ENCODE measurements around the gene LYST. TPM values are rescaled to one million over a fixed set of nuclear protein-coding genes. Genes with fewer than 3 reads are reported as not detected.
A peak's percentile ranks its signal among the peaks of the same experiment; 100 is the strongest.
"Not testable (repeated sequence)": the region's sequence is repeated elsewhere in the genome, so short reads cannot be mapped to it uniquely, and the experiment has no call there.

Gene LYST
- total RNA-seq, 1 donor from 2014 or later: 106 TPM

DNA sequence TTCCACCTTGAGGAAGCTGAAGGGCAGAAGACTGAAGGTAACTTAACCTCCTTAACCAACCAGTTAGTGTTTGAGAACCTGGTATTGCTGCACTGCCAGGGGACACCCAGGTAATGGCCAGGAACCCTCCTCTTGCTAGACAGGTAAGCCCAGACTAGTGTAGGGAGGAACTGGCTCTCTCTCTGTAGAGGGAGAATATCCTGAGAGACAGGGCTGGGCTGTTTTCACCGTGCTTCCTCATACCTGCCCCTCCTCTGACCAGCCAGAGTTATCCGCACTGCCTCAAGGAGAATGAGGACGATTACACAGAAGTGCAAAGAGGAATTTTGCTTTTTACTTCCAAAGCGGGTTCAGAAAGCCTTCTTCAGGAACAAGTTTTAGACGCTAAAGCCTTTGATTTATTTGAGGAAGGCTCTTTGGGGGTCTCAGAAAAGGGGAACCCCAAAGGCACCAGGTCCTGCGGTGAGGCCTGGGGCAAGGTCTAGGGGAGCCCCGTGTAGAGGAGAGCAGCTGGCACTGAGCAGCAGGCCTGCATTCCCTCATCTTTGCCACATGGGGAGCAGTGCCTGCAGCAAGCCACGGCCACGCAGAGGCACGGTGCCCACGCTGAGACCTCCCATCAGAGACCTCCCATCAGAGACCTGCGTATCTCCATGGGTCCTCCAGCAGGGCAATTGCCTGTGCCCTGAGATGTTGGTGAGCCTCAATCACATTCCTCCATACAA lies 230.6 kb downstream of the LYST start:
- Mint-ChIP-seq H3K36me3 (ENCODE audit: low read depth) (peaks cover 8% of the 10 kb centered on the region), H3K27me3 (peaks cover 5% of the 10 kb centered on the region), H3K9me3 (no peaks in the 10 kb centered on the region), H3K27ac (no peak overlapping the region), H3K4me3 (no peak overlapping the region), H3K4me1 (peaks cover 35% of the 10 kb centered on the region)
- intact Hi-C loops (cut with micrococcal nuclease): no loop called here
- no peak for DNase-seq

DNA sequence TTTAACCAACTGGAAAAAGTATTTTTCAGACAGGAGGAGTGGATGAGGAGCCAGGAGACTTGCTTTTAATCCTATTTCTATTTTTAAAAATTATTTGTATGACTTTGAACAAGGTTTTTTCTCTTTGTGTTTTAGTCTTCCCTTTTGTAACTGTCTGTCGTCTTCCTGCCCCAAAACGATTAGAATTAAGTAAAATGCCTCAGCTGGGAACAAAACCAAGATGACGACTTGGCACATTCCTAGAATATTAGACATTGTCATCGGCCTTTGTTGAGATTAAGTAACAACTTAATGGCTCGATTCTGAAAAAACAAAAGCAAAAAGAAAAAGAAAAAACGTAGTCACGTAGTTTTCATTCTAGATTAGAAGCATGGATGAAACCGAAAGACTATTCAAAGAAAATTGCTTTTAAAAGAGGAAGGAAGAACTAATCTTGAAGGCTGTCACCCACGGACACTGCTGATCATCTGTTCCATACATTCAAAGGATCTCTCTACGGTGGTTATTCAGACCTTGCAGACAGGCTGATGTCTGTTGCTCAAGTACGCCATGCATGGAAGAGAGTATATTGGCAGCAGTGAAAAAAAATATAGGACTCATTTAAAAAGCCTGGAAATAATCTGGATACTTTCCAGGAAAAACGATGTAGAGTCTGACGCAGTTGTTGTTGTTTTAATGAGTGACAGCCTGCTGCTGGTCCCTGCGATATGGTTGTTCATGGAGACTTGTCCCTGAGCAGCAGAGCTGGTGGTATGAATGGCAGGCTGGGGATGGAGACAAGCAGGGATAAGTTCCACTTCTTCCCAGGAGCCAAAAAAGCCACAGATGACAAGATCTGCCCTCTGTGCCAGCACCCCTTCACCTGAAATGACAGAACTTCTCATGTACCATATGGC lies 234.0 kb downstream of the LYST start:
- peak overlapping the region; percentile 81 for H3K27ac Mint-ChIP-seq
- H3K9me3 Mint-ChIP-seq: no peaks in the 10 kb centered on the region
- peaks cover 3% of the 10 kb centered on the region for H3K27me3 Mint-ChIP-seq
- H3K4me3 Mint-ChIP-seq: peak overlapping the region; percentile 72
- intact Hi-C loops (cut with micrococcal nuclease): loop anchor here (1.0 kb wide), 1 partner anchor 10 kb away; no protein-coding TSS in a partner anchor
- no peak for DNase-seq
- peaks cover 6% of the 10 kb centered on the region for H3K36me3 Mint-ChIP-seq (ENCODE audit: low read depth)
- H3K4me1 Mint-ChIP-seq: peaks cover 18% of the 10 kb centered on the region

DNA sequence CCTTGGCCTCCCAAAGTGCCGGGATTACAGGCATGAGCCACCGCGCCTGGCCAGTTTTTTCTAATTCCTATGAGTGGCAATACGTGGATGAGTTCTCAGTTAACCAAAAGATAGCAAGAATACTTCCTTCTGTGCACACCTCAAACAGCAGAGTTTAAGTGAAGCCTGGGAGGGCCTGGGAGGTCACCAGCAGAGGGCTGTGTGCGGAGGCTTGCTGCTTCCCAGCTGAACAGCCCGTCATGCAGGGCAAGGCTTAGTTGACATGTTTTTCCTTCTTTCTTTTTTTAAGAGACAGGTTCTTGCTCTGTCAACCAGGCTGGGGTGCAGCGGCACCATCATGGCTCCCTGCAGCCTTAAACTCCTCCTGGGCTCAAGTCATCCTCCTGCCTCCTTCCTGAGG lies 234.9 kb downstream of the LYST start:
- peaks cover 19% of the 10 kb centered on the region for H3K4me1 Mint-ChIP-seq
- no peaks in the 10 kb centered on the region for H3K9me3 Mint-ChIP-seq
- H3K27ac Mint-ChIP-seq: no peak overlapping the region
- peaks cover 6% of the 10 kb centered on the region for H3K36me3 Mint-ChIP-seq (ENCODE audit: low read depth)
- no peak for DNase-seq
- H3K4me3 Mint-ChIP-seq: no peak overlapping the region
- H3K27me3 Mint-ChIP-seq: peaks cover 3% of the 10 kb centered on the region
- intact Hi-C loops (cut with micrococcal nuclease): loop anchor here (1.0 kb wide), 1 partner anchor 10 kb away; no protein-coding TSS in a partner anchor

DNA sequence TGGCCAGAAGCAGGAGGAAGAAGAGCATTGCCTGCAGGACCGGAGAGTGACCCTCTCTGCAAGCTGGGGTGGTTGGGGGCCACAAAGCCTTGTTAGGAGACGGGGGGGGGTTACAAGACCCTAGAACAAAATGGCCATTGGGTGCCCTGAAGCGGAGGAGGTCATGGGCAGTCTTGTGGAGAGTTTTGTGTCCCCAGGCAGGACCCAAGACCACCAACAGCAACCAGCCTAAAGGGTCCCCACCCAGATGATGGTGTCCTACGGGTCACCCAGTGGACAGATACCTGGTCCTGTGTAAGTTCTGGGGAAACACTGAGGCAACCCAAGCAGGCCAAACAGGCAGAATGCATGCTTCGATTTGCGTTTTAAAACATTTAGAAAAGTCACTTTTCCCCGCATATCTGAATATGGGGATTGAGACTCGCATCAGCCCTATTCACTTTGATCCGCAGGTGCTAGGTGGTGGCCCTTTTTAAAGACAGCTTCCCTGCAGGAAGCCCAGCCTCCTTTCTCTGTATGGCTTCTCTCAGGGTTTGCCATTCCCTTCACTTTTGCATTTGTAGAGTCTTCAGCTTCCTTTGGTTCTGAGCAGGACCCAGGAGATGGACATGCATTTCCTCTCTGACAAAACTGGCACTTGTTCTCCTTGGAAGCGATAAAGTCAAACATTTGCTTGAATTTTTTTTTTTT lies 238.2 kb downstream of the LYST start:
- peaks cover 8% of the 10 kb centered on the region for H3K36me3 Mint-ChIP-seq (ENCODE audit: low read depth)
- H3K27me3 Mint-ChIP-seq: peaks cover 10% of the 10 kb centered on the region
- no peaks in the 10 kb centered on the region for H3K9me3 Mint-ChIP-seq
- H3K27ac Mint-ChIP-seq: peak overlapping the region; percentile 17
- H3K4me1 Mint-ChIP-seq: peaks cover 31% of the 10 kb centered on the region
- intact Hi-C loops (cut with micrococcal nuclease): no loop called here
- no peak for DNase-seq
- no peak overlapping the region for H3K4me3 Mint-ChIP-seq

DNA sequence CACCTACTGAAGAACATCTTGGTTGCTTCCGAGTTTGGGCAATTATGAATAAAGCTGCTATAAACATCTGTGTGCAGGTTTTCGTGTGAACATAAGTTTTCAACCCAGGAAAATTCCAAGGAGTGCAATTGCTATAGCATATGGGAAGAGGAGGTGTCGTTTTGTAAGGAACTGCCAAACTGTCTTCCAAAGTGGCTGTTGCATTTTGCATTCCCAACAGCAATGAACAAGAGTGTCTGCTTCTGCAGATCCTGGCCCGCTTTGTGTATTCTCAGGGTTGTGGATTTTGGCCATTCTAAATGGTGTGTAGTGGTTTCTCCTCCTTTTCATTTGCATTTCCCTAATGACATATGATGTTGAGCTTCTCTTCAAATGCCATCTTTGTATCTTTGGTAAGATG lies 240.9 kb downstream of the LYST start:
- Mint-ChIP-seq H3K9me3 (no peaks in the 10 kb centered on the region), H3K27ac (no peak overlapping the region)
- no peak for DNase-seq

DNA sequence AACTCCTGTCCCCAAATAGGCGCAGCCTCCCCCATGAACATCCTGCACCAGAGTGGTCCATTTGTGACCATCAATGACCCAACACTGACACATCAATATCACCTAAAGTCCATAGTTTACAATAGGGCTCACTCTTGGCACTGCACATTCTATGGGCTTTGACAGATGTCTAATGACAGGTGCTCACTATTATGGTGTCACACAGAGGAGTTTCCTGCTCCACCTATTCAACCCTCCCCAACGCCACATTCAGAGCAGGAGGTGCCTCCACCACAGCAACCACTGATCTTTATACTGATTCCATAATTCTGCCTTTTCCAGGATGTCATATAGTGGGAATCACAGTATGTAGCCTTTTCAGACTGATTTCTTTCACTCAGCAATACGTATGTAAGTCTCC lies 241.4 kb downstream of the LYST start:
- intact Hi-C loops (cut with micrococcal nuclease): no loop called here
- Mint-ChIP-seq H3K4me1 (peaks cover 21% of the 10 kb centered on the region), H3K27me3 (peaks cover 14% of the 10 kb centered on the region), H3K4me3 (no peak overlapping the region), H3K27ac (no peak overlapping the region), H3K36me3 (ENCODE audit: low read depth) (peaks cover 4% of the 10 kb centered on the region), H3K9me3 (no peaks in the 10 kb centered on the region)
- DNase-seq: no peak

More for the DNA sequence above, 240.9 kb downstream of the LYST start:
- H3K4me1 Mint-ChIP-seq: peaks cover 21% of the 10 kb centered on the region
- H3K27me3 Mint-ChIP-seq: peaks cover 14% of the 10 kb centered on the region
- H3K4me3 Mint-ChIP-seq: no peak overlapping the region
- intact Hi-C loops (cut with micrococcal nuclease): no loop called here
- peaks cover 4% of the 10 kb centered on the region for H3K36me3 Mint-ChIP-seq (ENCODE audit: low read depth)

DNA sequence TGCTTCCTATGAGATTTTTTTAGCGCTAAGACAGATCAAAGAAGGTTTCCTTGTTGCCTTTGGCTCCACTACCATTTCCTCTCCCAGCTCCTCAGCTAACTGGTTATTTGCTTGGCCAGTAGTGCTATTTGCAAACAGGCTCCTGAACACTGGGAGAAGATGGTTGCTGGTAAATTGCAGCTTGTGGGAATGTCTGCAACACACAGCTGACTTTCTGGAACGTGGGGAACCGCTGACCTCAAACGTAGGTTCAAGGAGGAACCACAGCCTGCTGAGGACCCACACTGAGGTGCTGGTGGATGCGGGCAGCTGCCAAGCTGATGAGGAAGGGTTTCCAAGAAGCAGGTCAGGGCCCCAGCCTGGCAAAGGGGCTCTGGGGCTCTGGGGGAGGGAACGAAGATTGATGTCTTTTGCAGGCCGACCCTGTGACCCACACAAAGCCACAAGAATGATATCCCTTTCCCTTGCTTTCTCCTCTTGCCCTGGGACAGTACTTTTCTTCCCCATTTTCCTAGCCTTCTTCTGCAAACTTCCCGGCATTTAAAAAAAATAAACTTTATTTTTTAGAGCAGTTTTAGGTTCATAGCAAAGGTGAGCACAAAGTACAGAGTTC lies 241.9 kb downstream of the LYST start:
- Mint-ChIP-seq H3K36me3 (ENCODE audit: low read depth) (peaks cover 4% of the 10 kb centered on the region), H3K27me3 (peaks cover 14% of the 10 kb centered on the region), H3K4me3 (no peak overlapping the region), H3K4me1 (peaks cover 21% of the 10 kb centered on the region), H3K27ac (no peak overlapping the region), H3K9me3 (no peaks in the 10 kb centered on the region)
- no peak for DNase-seq
- intact Hi-C loops (cut with micrococcal nuclease): no loop called here

DNA sequence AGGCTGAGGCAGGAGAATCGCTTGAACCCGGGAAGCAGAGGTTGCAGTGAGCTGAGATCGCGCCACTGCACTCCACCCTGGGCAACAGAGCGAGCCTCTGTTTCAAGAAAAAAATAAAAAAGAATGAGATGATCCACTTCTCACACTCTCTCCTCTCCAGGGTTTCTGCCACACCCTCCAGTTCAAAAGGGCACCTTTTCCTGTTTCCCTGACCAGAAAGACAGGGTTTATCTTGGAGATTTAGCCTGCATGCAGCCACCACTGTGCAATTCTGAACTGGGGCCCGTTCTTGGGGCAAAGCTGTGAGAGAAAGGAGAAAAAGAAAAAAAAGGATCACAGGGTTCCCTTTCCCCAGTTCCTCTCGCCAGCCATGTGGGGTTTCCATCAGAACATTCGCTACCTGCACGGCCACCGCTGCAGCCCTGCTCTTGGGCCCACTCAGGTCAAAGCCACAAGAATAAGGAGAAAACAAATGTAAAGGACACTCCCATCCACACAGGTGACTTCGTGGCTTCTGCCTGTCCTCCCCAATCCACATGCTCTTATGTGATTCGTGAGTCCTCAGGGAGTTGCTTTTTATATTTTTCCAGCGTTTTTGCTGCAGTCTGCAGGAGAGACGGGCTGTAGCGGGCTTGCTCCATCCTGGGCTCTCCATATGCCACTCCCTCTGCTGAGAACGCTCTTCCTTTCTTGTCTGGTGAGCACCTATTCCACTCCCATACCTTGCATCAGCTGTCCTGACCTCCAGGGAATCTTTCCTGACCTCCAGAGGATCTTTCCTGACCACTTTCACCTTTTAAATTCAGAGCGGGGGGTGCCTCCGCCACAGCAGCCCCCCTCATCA lies 243.5 kb downstream of the LYST start:
- peaks cover 21% of the 10 kb centered on the region for H3K4me1 Mint-ChIP-seq
- peaks cover 2% of the 10 kb centered on the region for H3K36me3 Mint-ChIP-seq (ENCODE audit: low read depth)
- H3K9me3 Mint-ChIP-seq: no peaks in the 10 kb centered on the region
- no peak overlapping the region for H3K4me3 Mint-ChIP-seq
- intact Hi-C loops (cut with micrococcal nuclease): no loop called here
- no peak for DNase-seq
- H3K27ac Mint-ChIP-seq: no peak overlapping the region
- peaks cover 15% of the 10 kb centered on the region for H3K27me3 Mint-ChIP-seq

DNA sequence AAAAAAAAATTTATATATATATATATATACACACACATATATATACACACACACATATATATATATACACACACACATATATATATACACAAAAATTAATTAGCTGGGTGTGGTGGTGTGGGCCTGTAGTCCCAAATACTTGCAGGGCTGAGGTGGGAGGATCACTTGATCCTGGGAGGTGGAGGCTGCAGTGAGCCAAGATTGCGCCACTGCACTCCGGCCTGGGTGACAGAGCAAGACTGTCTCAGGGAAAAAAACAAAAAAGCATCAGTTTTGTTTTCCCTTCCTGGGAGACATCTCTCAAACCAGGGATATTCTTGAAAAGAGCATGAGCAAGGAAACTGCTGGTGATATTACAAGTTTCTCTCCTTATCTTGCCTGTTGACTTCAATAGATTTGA lies 247.6 kb downstream of the LYST start:
- H3K27ac Mint-ChIP-seq; H3K4me3 Mint-ChIP-seq; DNase-seq; intact Hi-C loops (cut with micrococcal nuclease); H3K9me3 Mint-ChIP-seq; H3K36me3 Mint-ChIP-seq (ENCODE audit: low read depth); H3K4me1 Mint-ChIP-seq: not testable (repeated sequence)
- H3K27me3 Mint-ChIP-seq: peaks cover 13% of the 10 kb centered on the region

DNA sequence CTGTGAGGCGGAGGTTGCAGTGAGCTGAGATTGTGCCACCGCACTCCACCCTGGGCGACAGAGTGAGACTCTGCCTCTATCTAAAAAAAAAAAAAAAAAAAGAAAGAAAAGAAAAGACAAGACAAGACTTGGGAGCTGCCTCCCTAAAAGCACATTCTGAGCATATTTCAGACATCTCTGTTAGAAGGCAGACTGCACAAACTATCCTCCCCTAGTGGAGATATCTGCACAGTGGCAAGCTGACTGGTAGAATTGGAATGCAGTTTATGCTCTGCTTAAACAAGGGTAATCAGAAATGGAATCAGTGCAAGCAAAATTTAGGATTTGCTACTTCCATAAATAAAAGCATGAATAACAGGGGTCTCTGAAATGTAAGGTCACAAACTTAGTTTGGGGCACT lies 248.9 kb downstream of the LYST start:
- no peaks in the 10 kb centered on the region for H3K9me3 Mint-ChIP-seq
- peaks cover 7% of the 10 kb centered on the region for H3K27me3 Mint-ChIP-seq

DNA sequence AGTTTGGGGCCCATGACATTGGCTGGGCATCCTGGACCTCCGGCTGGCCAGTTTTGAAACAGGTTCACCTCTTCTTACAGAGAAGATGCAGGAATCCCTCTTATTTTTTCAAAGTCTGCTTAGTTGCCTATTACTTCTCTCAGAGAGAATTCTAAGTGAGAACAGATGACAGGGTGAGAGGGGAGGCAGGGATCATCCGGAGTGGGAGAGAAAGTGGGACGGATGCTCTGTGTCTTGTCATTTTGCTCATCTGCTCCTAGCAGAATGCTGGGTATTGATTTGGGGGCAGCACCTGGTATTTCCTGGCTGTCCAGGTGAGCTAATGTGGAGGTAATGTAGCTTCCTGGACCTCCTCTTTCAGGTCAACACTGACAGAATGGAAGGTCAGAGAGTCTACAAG lies 249.6 kb downstream of the LYST start:
- Mint-ChIP-seq H3K9me3 (no peaks in the 10 kb centered on the region), H3K36me3 (ENCODE audit: low read depth) (peaks cover 2% of the 10 kb centered on the region), H3K27me3 (peaks cover 6% of the 10 kb centered on the region), H3K27ac (no peak overlapping the region), H3K4me1 (peaks cover 1% of the 10 kb centered on the region), H3K4me3 (no peak overlapping the region)
- DNase-seq: no peak
- intact Hi-C loops (cut with micrococcal nuclease): no loop called here

More for the DNA sequence above, 248.9 kb downstream of the LYST start:
- H3K4me1 Mint-ChIP-seq: peaks cover 2% of the 10 kb centered on the region
- H3K36me3 Mint-ChIP-seq (ENCODE audit: low read depth): peaks cover 2% of the 10 kb centered on the region
- intact Hi-C loops (cut with micrococcal nuclease): no loop called here
- no peak overlapping the region for H3K27ac Mint-ChIP-seq
- H3K4me3 Mint-ChIP-seq: no peak overlapping the region
- no peak for DNase-seq

DNA sequence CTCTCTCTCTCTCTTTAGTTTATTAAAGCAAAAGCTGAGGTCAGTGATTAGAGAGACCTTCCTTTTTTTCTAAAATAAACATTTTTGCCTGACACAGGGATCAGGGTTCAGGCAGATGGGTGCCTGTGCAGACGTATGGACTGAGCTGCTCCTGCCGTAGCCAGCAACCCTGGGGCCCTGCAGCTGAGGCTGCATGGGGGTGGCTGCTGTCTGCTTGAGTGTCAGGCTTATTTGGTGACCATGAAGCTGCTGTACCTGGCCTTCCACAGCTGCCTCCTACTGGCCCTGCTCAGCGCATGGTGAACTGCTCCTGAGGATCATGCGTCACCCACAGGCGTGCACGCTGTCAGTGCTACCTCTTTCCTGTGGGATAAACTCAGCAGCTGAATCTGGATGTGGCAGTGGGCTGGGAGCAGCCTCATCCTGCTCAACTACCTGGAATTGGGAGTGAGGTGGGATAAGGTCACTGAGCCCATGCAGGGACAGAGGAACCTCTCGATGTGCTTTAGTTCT lies 252.2 kb downstream of the LYST start:
- Mint-ChIP-seq H3K9me3 (no peaks in the 10 kb centered on the region), H3K4me3 (no peak overlapping the region), H3K4me1 (no peaks in the 10 kb centered on the region), H3K27me3 (peaks cover 6% of the 10 kb centered on the region), H3K36me3 (ENCODE audit: low read depth) (peaks cover 2% of the 10 kb centered on the region), H3K27ac (no peak overlapping the region)
- no peak for DNase-seq
- intact Hi-C loops (cut with micrococcal nuclease): no loop called here

DNA sequence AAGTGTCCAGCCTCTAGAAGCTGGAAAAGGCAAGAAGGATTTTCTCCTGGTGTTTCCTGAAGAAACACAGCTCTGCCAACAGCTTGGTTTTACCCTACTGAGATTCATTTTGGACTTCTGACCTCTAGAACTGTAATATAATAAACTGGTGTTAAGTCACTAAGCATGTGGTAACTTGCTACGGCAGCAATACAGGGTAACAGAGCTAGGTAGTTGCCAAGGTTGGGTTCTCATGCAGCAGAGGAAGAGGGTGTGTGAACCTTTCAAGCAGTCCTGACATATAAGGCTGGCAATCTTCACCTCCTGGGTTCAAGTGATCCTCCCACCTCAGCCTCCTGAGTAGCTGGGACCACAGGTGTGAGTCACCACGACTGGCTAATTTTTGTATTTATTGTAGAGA lies 253.1 kb downstream of the LYST start:
- H3K4me1 Mint-ChIP-seq: no peaks in the 10 kb centered on the region
- intact Hi-C loops (cut with micrococcal nuclease): no loop called here
- no peak overlapping the region for H3K4me3 Mint-ChIP-seq
- H3K27me3 Mint-ChIP-seq: peaks cover 6% of the 10 kb centered on the region
- DNase-seq: no peak
- peaks cover 2% of the 10 kb centered on the region for H3K36me3 Mint-ChIP-seq (ENCODE audit: low read depth)
- no peaks in the 10 kb centered on the region for H3K9me3 Mint-ChIP-seq
- no peak overlapping the region for H3K27ac Mint-ChIP-seq

All from activated CD4-positive, alpha-beta T cell treated with anti-CD3 and anti-CD28 coated beads, Interleukin-2, amount 10 ng/mL, durations not matched to agents 24 days and 14 days (primary cell).